ENCODE data around the gene CEP68.
"Not testable (repeated sequence)": the region's sequence is repeated elsewhere in the genome, so short reads cannot be mapped to it uniquely, and the experiment has no call there.

Gene CEP68

GRCh38 chr2:65129826-65130663 is 73.8 kb downstream of the CEP68 start, which contains the start of gene RAB1A:
TSS of gene RAB1A (minus strand) at chr2:65130106. CDS start at chr2:65129915, 191 bp downstream.
- peak; percentile 99 for DNase-seq (ENCODE audit: low read depth in 2 of 2)

DNA sequence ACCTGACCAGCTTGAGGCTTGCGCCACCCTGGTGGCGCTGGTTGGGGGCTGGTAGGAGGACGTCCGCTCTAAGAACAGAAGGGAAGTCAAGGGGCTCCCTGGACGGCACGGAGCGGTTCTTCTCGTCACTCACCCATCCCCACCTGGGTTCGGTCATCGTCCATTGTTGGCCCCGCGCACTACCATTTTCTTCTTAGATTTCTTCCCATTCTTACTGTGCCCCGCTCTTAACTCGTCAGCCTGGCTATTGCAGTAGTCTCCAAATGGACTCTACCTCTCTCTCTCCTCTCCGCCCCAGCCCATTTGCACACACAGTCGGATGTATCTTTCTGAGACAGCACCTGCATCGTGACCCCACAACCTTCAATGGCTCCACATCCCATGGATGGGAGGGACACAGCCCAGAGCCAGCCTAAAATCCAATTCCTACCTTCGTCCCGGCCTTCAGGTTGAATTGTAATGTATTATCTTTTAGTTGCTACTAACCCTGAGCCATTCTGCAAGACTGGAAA is 74.5 kb downstream of the CEP68 start:
- peak in 1 of 2 donors; percentile 2 for DNase-seq (ENCODE audit: low read depth in 2 of 2)

- DNase-seq (ENCODE audit: low read depth in 2 of 2): not testable (repeated sequence)
Measured at GRCh38 chr2:65132930-65133329, 76.7 kb downstream of the CEP68 start.

- DNase-seq (ENCODE audit: low read depth in 2 of 2): no peak
Measured at GRCh38 chr2:65133626-65134025, 77.4 kb downstream of the CEP68 start.

- DNase-seq (ENCODE audit: low read depth in 2 of 2): no peak
Measured at GRCh38 chr2:65134158-65134557, 77.9 kb downstream of the CEP68 start.

DNA sequence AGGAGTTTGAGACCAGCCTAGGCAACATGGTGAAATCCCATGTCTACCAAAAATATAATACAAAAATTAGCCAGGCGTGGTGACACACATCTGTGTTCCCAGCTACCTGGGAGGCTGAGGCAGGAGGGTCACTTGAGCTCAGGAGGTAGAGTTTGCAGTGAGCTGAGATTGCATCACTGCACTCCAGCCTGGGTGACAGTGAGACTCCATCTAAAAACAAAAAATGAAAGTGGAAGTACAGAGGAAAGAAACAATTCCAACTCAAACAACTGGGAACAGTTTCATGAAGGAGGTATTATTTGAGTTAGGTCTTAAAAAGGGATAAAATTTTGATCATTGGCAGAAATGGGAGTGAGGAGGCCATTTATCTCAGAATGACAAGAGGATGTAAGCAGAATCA is 80.0 kb downstream of the CEP68 start:
- DNase-seq (ENCODE audit: low read depth in 2 of 2): no peak

Measured in stimulated activated CD8-positive, alpha-beta memory T cell treated with anti-CD3 and anti-CD28 coated beads, Interleukin-15, amount 100 ng/mL, for 48 hours (primary cell).